SW480 (cell line): ENCODE data around the gene APCDD1.

Source experiments
- DNase-seq: peaks from one replicate; pipeline ENCODE4 v3.0.0-alpha.2; 2016; ENCODE audit warnings: low spot score

Gene APCDD1

DNA sequence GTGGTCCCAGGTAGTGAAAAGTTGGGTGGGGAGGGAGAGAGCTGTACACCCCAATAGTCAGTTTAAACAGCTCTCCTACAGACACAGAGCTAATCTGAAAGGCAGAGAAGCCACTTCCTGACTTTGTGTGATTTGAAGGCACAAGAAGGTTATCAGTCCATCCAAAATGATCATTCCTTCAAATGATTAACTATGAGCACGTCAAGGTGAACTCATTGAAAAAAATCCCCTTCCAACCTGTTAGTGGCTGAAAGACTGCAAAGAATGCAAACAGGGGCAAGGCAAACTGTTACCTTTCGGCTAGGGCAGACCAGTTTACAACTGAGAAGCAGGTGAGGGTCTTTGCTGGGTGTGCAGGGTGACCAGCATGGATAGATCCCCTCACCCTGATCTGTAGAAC, 22.8 kb upstream of the APCDD1 start:
- no peak for DNase-seq

DNA sequence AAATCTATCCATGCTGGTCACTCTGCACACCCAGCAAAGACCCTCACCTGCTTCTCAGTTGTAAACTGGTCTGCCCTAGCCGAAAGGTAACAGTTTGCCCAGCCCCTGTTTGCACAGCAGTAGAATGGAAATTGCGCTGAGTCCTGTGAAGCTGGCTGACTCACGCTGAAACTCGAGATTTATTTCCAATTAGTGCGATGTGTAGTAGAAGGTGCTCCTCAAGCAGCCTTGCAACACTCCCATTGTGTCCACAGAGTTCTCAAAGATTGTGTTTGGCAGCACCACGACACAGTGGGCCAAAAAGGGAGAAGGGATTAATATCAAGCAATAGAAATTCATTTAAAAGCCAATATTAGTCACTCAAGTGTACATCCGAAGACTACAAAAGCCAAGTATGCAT, 21.7 kb upstream of the APCDD1 start:
- DNase-seq = no peak

DNA sequence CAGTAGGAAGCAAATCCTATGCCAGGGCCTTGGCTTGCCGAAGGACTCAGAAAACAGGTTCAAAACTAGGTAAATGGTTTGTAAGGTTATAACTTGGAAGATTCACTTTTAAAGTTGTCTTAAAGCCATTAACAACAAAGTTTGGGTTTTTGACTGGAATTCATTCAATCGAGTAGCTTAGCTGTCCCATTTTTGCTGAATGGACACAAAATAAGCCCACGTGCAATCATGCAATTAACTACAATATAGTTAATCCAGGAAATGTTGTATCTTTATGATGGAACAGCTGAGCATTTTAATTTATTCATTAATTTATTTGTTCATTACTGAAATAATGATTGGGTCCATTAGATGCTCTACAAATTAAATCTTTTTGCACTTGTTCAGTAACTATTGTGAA, 18.3 kb upstream of the APCDD1 start:
- no peak for DNase-seq

DNA sequence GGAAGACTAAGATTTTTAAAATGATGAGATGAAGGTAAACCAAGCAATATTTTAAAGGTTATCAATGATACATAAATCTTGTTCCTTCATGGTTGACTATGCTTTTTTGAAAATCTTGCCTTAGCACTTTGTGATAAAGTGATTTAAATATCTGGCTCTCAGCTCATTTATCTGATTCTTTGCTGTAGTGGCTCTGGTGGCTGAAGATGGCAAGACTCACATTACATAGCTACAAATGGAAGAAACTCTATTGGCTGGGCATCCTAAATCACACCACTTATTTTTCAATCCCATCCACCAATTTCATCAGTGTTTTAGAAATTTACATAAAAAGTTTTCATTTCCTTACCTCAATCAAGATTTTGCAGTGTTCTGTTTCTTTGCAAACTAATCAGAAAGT, 16.6 kb upstream of the APCDD1 start:
- DNase-seq = no peak

DNA sequence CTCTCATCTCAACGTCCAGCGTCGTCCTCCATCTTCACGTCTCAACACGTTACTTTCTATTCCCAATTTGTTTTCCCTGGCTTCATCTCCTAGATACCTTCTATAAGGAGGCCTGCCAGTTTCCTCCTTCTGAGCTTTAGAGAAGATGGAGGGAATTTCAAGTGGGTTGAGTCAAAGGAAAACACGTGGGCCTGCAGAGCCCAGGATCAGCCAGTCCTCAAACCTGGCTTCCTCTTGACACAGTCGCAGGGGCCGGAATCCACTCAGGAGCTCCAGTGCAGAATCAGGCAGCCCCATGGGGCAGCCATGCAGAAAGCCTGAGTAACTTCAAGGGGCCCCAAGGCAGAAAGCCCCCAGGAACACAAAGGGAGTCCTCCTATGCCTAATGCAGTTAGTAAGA, 14.5 kb upstream of the APCDD1 start:
- no peak for DNase-seq

DNA sequence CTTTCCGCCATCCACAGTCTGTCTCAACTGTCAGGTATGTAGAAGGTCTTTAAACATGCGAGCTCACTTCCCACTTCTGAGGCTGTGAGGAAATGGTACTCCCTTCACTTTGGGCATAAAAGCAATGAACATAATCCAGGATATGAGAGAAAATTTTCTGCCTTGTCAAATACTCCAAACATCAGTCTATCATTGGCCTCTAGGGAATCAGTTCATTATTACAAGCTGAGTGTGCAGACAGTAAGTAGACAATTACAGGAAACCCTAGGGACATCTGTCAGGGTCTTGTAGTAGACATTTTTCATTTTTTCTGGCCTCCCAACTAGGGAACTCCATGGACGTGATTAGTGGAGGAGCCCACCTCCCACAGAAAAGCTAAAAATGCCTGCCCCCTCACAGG, 13.6 kb upstream of the APCDD1 start:
- no peak for DNase-seq

DNA sequence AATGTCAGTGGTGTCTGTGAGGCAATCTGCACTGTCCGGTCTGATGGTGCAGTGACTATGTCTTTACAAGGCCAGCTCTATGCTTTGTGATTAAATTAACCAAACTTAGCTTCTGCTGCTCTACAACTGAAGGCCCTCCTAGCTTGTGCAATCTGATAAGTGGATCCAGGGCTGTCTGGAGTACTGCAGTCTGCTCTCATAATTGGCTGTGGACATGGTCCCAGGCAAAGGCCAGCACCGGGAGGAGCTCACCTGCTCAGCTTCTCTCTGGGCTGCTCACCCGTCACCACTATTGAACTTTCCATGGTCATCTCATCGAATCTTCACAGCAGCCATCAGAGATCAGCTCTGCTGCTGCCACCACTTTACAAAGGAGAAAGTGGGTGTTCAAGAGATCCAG, 13.0 kb upstream of the APCDD1 start:
- no peak for DNase-seq

DNA sequence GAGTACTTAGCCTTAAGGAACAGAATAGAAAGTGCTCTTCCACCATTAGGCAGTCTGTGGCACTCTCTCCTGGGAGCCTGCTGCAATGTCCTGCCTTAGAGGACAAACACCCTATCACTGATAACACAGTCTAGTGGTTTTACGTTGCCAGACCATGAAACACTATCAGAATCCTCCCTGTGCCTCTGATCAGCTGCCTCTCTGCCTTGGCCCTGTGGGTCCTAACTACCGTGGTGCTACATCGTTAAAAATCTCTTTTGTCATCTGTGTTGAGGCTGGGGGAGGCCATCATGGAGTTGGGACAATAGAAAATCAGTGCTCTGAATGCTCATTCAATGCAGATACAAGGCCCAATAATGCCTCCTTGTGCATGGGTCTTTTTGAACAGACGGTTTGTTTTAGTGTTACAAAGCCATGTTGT, 11.9 kb upstream of the APCDD1 start:
- no peak for DNase-seq

DNA sequence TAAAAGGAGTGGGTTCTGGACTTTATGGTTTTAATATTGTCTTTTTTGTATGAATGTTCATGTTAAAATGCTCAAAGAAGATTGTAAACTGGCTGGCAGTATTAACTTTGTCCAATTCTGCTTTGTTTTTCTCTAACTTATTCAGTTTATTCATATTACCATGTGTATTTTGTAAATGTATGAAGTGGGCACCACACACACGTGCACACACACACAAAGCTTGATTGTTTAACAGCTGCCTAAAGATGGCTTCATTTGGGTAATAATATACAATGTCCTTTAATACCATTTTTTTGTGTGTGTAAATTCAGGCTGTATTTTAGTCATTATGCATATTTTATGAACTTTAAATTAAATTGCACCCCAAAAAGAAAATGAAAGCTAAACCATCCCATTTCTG, 11.4 kb upstream of the APCDD1 start:
- no peak for DNase-seq

DNA sequence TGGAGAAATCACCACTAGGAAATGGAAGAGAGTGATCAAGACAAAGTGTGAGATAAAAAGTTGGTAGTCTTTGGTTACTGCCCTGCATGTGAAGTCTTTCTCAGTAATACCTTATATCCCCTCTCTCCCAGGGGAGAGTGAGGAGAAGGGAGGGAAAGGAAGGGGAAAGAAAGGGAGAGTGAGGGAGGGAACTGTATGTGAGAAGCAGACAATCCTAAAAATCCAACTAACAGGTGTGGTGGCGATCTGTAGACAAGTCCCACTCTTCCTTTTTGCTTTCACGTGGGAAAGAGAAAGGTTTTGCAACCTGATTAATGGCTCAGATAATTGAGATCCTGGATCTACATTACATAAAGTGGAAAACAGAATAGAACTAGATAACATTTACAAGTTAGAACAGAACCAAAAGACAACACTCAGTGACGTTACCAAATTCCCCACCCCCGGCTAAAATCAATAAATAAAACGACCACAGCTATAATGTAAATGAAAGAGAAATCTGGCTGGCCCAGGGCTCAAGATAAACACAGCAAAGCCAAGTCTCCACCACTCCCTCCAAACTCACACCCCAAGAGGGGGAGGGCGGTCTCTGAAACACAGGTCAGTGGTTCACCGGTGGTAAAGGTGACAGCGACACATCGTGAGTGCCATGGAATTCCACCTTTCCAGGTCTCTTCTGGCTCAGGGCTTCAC, 10.0 kb upstream of the APCDD1 start:
- peak; percentile 38 for DNase-seq

DNA sequence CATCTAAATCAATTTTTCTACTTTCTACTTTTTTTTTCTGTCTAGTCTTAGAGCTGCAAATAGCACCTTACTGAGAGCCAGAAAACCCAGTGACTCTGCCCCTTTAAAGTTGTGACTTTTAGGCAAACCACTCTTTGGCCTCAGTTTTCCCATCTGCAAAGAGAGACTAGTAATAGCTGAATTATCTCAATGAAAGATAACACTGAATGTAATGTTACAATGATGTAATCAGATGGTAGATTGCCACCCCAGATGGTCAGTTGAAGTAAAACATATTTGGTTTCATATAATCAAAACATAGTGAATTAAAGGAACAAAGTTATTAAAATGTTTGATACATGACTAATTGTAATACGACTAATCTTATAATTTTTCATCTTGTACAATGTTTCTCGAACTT, 5.0 kb upstream of the APCDD1 start:
- no peak for DNase-seq

DNA sequence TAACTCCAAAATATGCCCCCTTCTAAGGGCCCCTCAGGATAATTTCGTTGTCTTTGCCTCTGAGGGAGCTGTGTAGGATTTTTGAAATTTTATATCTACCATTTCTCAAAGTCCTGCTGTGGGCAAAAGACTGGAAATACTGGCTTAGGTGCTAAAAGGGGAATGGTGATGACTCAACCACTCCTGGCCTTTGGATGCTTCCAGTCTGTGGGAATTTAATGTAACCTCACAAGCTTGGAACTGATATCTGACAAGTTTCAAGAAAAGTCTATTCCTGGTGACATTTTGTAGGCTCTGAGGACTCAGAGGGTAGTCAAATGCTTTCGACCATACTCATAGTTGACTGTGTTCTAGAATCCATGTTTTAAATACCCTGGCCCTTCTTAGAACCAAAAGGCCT, 3.4 kb upstream of the APCDD1 start:
- no peak for DNase-seq

DNA sequence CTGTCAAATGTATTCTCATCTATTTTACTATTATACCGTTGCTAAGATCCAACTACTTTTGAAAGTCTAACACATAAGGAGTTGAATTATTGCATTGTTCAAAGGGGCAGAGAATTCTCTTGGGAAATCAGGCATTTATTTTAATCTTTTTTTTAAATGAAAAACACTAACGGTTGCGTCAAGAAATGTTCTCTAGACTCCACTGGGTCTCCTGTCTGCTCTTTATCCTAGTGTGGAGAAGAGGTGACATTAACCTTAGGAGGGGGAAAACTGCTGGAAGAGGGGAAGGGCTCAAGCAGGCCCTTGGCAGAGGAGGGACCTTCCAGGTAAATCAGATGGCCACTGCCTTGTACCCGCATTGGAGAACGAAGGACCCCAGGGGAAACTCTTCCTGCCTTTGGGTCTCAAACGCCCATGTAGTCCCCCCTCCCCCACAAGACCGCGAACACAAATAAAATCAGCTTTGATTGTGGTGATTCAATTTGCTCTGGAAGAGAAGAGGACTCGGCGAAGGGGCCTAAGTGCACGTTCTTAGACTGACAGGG, 1.1 kb upstream of the APCDD1 start:
- DNase-seq = no peak

DNA sequence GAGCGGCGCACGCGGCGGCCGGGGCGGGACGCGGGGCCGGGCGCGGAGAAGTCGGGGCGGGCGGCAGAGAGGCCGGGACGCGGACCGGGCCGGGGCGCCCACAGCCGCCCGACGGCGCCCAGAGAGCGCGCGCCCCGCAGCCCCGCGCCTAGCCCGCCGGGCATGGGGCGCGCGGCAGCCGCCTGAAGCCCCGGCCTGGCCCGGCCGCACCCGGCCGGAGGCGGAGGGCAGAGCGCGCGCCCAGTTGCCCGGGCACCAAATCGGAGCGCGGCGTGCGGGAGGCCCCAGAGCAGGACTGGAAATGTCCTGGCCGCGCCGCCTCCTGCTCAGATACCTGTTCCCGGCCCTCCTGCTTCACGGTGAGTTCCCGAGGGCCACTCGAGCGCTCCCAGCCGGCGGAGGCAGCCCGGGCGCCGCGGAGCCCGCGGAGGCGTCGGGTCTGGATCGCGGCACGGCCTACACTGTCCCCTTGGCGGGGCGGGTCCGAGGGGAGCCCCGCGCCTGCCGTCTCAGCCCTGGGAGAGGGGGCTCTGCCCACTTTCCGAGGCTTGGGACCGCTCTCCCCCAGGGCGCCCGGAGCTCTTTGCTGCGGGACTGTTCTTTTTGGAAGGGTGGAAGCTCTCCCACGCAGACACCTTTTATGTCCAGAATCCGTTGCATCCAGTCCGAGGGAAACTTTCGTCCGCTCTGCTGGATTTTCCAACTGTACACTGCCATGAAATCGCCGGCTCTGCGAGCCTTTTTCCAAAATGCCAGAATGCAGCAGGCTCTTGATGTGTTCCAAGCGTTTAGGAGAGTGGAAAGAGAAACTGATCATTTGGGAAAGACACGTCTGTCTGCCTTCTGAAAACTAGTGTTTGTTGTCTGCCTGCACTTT, 484 bp downstream of the APCDD1 start:
- DNase-seq = peak; percentile 39

DNA sequence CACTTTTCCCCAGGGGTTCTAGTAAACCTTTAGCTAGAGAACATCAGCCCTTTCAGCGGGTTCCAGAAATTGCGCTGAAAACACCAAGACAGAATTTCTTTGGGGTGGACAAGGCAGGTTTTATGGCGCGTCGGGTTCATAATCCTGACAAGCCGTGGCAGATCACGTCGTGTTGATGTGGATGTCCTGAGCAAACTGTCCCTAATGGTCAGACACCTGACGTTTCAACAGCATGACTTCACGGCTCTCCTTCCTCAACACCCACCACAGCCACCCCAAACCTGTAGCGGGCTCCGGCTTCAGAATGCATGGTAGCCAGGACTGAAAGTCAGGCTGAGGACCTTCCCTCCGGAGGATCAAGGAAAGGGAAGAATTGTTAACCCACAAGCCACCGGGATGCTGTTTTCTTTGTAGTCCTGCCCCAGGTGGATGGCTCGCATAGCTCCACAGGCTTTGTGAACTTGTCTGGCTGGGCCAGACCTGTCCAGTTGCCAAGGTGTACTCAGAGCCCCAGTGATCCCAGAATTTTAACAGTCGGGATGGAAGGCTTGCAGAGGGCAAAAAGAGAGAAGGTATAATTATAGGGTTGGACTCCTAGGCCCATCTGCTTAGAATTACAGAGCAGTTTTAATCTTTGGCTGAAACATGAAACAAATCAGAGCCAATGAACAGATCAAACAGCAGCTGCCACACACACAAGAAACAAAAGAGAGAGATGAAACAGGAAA, 1.5 kb downstream of the APCDD1 start:
- peak; percentile 34 for DNase-seq

DNA sequence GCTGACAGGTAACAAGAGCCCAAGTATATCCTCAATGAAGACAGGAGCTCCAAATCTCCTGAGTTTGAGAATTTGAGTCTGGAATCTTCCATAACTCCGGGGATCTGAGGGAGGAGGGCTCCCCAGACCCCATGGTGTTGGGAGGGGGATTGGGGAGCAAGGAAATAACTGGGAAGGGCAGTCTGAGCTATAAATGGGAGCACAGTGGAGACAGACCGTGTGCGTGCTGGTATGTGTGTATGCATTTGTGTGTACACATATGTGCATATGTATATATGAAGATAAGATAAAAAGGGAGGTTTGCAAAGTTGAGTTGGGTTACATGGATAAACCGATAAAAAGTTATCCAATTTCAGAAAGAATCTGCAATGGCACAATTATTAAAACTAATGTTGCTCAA, 2.3 kb downstream of the APCDD1 start:
- DNase-seq = peak; percentile 53

DNA sequence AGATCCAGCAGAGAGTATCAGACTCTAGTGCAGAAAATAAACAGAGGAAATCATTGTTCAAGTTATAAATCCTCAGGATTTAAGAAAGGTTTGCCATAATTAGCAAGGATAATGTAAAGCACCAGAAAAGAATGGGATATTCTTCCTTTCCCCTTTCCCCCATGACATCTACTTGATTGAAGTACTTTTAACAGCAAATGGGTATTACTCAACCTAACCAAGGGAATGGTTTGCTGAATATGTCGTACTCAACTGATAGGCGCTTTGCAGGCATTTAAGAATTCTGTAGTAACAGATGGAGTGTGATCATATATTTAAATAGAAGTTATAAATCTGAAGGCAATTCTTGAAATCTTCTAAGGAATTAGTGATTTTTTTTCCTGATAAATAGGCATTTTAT, 2.7 kb downstream of the APCDD1 start:
- DNase-seq = no peak

DNA sequence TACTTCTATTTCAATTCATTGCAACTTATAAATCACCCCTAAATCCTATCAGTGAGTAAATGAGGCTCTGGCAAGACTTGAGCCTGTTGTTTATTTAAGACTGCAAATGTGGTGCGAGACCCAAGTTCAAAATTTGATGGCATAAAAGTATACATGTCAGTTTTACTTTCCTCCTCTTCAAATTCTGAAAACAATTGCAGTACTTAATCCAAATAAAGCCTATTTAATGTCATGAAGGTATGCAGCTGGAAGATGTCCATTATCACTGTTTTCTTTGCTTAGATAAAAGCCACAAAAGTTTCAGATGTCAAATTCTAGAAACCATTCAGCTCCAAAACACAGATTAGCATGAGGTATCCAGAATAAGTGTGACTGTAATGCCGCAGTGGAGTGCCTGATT, 3.3 kb downstream of the APCDD1 start:
- DNase-seq = no peak

DNA sequence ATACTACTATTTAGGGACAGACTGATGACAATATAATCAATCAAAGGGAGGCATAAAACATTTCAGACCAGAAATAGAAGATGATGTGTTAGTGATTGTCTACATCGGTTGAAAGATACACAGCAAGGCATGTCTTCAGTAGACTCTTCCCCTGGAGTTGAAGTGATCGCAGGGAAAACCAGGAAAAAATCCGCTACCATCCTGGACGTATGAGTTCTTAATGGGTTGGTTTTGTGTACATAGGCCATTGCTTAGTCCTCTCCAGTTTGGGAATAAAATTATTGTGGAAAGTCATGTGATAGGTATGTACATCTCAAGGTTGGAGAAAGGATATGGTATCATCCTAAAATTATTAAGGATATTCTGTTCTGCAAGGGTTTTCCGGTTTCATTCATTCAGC, 4.3 kb downstream of the APCDD1 start:
- peak; percentile 20 for DNase-seq

DNA sequence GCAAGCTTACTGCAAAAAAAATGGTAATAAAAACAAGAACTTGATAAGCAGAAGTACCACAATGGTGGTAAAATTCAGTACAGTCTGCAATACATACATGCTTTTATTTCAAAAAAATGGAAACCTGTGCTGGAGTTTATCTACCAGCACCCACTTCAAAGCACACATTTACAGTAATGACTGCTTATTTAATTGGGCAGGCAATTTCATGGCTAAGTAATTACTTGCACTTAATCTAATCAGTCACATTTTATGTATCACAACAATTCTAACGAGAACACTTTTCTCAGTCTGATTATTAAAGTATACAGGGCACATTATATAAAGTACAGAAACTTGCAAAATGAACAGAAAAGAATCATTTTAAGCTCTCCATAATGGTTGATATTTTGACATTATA, 5.2 kb downstream of the APCDD1 start:
- DNase-seq = no peak

DNA sequence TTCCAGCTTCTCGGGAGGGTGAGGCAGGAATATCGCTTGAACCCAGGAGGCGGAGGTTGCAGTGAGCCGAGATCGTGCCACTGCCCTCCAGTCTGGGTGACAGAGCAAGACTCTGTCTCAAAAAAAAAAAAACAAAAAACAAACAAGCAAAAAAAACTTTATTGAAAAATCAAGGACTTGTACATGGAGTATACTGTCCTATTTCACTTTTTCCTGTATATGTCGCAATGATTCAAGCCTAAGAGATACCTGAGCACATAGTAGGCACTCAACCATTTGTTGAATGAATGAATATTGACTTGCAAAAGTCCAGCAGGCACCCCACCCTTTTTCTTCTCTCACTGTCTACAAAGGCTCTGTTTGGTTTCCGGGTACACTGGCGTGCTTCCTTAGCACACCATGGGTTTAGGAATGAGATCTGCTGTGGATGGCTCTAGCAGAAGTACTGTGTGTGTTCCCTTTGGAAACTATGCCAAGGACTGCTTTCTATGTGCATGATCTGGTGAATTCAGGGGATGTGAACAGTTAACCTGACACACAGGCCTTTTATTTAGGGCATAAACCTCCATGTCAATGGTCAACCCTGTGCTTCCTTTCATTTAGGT, 6.1 kb downstream of the APCDD1 start:
- DNase-seq = no peak

DNA sequence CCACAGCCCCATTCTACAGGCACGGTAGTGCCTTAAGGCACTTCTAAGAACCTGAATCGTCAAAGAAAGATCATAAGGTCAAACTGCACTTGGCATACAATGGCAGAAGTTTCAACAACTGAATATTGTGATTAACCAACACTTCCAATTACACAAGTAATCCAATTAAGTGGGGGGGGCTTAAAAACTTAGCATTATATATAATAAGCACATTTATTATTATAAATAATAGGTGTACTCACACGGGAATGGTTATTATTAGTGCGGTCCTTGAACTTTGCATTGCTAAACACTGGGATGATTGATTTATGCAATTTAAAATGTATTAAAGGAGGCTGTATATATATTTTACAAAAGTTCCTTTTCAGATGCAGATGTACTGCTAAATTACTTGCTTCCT, 7.6 kb downstream of the APCDD1 start:
- no peak for DNase-seq
